GM15510 (cell line): ENCODE measurements around the gene CCDC158.

ENCODE experiments used
- POLR2A ChIP-seq: IDR thresholded peaks from 3 replicates; pipeline ENCODE4 v1.6.1; 2011; ENCODE audit warnings: borderline replicate concordance; ENCODE audit not compliant: insufficient read length; ENCODE audit errors: extremely low read depth

Gene CCDC158

DNA sequence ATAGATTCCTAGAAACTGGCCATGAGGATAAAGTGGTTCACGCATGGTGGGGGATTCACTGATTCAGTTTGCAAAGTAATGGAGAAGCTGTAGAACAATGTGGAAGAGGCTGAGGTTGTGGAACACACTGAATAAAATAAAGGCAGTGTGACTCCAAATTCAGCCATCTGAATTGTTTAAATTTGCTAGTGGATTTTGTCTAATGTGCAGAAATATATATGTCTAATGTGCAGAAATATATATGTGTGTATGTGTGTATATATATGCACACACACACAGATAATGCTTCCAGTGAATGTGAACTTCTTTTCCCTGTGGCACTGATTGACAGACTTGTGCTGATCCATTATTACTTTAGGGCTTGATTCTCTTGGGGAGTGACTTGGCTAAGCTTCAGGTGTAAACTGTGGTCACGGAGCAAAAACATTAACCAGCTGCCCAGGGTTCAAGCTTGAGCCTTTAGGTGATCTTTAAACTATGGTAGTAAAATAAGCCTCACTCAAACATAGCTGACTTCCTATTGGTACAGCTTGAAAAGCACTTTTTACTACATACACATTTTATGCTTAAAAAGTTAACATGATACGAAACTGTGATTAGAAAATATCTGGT, 110.9 kb downstream of the CCDC158 start:
- no peak for TF ChIP-seq POLR2A

DNA sequence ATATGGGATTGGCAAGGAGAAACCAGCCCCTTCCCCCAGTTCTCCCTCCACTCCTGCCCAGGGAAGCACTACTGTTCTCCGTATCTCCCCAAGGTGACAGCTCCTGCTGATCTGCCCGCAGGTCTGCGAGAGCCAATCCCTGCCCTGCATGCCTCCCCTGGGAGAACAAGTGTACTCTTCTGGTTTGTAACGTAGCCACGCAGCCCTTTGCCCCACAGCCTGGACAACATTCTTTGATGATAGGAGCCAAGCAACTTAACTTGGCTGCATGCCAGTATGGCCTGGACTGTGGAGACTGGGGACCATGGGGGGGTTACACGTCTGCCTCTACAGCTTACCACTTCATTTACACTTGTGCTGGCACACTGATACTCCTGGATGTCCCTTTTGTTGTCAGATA, 112.4 kb downstream of the CCDC158 start:
- no peak for TF ChIP-seq POLR2A

DNA sequence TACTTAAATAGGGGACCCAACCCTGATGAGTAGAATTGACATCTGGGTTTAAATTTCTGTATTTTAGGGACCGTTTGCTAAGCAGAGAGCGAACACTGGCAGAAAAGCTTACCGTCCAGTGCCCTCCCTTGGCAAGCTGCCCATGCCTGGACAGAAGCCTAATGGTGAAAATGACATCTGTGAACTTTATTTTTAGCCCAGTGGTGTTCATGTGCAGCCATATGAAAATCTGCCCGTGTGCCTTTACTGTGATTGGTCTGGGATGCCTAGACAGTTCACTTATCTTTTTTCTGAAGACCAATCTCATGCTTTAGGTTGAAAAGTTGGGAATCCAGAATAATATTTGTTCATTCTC, 113.3 kb downstream of the CCDC158 start:
- TF ChIP-seq POLR2A = no peak

DNA sequence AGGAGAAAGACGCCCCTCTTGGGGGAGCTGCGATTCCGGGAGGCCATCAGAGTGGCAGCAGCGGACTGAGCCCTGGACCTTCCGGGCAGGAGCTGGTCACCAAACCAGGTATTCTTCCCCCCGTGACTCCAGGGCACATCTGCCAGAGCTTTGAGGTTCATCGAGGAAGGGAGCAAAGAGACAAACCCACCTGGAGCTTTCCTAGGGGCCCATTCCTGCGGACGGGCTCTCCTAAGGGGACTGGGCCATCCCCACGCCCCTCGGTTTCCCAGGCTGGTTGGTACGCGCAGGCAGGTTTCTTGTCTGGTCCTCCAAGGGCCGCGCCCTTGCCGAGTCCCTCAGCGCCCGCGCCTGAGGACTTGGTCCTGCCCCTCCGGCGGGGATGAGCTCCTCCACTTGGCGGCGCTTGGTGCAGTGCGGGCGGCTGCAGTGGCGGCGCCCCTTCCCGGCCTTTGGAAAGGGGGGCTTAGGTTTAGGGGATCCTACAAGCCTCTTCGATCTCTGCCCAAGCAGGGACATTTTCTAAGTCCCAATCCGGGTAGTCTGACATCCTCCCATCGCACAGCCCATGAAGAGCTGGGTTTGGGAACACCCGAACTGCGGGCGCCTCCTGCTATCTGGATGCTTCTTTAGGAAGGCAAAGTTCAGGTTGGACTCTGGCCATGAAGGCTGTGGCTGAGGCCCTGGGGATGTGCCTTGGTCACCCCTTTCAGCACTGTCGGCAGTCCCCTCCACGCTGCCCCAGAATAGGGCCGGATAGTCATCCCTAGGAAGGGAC, 113.9 kb downstream of the CCDC158 start:
- TF ChIP-seq POLR2A = no peak

DNA sequence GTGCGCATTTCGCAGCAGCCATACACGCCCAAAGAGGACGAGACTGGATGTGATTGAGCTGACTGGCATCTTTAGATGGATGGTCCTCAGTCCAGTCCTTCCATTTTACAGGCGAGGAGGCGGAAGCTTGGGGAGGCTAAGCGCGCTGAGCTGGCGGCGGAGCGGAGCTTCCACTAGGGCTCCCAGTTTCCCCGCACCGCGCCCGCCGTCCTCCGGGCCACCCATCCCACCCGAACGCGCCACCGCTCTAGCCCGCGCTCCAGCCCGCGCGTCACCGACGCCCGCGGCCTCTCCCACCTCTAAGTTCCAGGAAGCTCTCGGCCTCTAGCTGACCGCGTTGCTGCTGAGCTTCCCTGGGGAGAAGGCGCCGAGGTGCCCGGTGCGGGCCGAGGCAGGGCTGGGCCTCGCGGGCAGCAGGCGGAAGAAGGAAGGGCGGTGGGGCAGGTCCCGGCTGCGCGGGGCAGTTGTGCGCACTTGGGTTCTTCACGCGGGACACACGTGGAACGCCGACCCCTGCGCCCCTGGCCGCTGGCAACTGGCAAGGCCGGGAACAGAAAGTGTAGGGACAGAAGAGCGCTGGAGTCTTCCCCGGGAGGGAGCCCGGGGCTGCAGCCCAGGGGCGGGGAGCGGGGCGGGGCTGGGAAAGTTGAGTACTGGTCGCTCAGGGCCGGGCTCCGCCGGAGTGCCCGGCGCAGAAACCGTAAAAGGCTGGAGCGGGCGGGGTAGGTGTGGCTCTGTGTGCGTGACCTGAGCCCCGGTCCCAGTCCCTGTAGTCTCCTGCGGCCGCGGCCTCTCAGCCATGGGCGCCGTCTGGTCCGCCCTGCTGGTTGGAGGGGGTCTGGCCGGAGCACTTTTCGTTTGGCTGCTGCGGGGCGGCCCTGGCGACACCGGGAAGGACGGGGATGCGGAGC, 114.7 kb downstream of the CCDC158 start, which contains the start of gene STBD1:
STBD1 (plus strand) TSS at position 763 of the 911 bp plus-strand sequence; CDS start at position 800, 37 bp downstream.
- no peak for TF ChIP-seq POLR2A

DNA sequence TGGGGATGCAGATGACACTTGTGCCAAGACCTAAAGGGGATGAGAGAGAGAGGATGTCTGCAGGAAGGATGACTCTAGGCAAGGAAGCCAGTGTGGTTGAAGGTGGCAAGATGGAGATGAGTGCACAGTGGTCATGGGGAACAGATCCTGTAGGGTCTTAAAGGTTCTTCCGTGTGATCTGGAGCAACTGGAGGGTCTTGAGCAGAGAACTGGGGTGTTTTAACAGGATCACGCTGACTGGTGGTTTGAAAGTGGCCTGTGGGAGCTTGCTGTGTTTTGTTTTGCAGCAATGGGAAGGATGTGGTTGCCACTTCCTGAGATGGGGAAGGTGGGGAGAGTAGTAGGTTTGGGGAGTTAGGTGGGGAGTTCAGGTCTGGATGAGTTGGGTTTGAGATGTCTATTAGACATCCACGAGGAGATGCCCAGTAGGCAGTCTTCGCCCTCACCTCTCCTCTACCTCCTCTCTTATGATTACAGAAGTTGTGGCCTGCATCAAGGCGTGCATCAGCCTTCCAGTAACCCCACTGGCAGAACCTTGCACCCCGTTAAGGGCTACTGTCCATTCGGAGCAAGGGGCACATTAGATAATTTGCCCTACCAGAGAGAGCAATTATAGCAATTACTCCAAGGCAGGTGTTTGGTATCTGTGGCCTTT, 115.8 kb downstream of the CCDC158 start:
- TF ChIP-seq POLR2A = no peak

DNA sequence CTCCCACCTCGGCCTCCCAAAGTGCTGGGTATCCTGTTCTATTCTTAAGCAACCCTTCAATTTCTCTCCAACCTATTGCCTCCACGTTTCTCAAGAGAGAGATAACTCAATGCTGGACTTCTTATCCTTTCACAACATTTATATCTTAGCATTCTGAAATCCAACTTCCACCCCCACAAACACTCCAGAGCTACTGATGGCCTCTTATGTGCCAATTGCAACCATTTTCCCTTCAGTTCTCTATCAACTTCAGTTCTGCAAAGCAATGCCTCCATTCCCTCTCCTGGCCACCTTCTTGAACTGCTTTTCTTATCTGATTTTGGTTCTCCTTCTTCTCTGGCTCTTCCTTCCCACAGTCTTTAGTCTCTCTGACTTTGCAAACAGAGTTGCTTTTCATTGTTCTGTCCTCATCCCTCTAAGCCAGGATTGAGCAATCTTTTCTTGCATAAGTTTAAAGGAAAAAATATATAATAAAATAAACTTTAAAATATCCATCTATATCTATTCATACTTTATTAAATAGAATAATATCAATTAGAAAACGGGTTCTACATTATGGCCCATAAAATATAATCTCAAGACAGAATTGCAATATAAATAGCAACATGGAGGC, 118.0 kb downstream of the CCDC158 start:
- no peak for TF ChIP-seq POLR2A

DNA sequence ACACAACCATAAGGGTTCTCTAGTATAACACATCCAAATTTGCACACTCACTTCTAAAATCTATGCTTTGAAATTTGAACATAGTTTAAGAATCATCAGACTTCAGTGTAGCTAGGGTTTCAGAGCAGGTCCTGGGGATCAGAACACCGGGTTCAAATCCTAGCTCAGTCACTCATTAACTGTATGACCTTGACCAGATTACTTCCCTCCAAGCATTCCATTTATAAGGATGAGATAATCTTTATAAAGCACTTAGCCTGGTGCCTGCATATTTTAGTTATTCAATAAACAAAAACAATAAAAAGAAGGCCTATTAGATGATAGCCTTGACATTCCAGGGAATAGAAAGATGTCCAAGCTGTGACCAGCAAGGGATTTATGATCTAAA, 119.2 kb downstream of the CCDC158 start:
- TF ChIP-seq POLR2A = no peak

DNA sequence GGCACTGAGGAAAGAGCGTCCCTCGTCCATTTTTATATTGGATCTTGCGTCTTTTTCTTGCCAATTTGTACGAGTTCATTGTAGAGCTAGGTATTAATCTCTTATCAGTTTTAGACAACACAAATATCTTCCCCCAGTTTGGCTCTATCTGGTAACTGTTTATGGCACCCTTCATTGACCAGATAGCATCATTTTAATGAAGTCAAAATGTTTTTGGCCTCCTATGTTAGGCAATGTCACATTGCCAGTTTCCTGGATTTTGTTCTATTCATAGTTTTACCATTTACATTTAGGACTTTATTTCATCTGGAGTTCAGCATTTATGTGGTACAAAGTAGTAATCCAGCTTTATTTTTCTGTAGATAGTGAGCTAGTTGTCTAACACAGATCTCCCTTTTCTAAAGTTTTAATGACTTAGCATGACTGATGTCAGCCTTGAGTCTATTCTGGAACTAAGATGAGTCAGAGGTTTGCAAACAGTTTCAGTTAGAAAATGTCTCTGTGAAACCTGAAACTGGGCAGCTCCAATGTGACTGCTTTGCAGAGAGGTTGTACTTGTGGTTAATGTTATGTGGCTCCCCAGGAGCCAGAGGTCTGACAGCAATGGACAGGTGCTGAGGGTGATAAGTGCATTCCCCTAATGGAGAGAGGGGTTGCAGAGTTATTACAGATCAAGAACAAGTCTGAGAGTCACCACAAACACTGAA, 119.7 kb downstream of the CCDC158 start:
- TF ChIP-seq POLR2A = no peak

DNA sequence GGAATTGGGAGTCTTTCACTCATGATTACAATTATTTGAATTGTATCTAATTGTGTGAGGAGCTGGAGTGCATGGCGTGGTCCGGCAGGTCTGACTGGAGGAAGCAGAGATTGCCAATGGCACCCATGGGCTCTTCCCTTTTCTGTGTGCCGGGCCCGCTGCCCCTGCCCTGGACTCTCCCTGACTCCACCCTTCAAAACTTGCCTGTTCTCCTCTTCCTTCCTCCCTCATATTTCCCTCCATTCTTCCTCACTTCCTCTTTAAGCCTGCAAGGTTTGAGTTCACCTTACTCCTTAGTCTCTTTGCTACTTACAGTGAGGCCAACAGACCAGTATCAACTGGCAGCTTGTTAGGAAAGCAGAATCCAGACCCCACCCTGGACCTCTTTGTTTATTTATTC, 120.9 kb downstream of the CCDC158 start:
- TF ChIP-seq POLR2A = no peak

DNA sequence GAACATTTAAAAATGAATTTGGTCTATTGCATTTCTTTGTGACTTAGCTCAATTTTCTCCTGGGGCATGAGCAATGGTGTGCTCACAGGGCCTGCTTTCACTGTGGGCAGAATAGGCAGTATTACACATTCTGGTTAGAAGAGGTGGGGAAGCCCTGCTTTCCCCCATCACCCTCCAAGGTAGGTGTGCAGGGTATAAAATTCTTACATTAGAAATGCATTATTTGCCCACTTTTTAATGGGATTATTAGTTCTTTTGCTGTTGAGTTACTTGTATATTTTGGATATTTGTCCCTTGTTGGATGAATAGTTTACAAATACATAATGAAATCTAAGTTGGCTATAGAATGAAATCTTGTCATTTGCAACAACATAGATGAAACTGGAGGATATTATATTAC, 122.7 kb downstream of the CCDC158 start:
- TF ChIP-seq POLR2A = no peak

DNA sequence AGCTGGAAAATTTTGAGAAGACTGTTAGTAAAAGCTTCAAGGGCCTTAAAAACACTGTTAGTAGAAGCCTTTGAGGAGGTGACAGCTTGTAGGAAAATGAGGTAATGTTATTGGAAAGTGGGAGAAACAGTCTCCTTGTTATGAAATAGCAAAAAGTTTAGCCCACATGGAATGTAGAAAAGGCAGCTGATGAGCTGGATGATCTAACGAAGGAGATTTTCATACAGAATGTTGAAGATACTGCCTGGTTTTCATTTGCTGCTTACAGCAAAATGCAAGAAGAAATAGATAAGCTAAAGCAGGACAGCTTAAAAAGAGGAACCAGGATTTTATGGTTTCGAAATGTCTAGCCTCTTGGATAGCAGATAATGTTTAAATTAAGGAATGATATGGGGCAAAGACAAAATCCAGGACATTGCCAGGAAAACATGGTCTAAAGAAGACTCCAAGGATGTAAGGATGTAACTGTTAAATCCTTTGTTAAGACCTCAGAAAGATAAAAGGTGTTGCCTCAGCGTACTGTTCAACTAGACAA, 124.6 kb downstream of the CCDC158 start:
- TF ChIP-seq POLR2A = no peak

DNA sequence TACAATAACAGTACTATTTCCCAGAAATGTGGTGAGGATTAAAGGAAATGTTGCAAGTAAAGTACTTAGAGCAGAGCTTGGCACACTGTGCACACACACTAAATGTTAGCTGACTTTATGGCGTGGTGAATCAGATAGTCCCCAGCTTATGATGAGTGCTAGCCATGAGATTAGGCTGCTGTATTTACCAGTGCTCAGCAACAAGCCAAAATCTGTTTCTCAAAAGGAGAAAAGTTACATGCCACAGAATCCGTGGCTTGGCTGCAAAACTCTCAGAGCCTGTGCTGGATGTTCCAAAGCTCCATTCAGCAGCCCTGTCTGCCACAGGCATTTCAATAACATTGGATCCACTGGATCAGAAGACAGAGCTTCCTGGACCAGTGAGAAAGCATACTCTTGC, 127.2 kb downstream of the CCDC158 start:
- TF ChIP-seq POLR2A = no peak

DNA sequence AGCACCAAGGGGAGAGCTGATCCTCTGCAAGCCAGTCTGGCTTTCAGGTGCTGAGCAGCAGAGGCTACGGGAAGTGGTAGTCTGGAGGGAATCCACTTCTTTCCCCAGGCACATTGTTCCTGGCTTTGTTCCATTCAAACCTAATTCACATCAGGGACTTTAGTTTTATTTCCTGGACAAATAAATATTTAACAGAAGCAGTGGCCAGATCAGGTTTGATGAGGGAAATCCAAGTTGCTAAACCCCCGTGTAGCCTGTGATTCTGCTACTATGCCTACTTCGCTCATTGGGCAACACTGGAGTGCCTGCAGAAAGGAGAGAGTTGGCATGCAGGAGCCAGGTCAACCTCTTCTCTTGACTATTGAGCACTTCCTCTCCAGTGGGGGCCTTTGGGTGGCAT, 128.2 kb downstream of the CCDC158 start:
- no peak for TF ChIP-seq POLR2A

DNA sequence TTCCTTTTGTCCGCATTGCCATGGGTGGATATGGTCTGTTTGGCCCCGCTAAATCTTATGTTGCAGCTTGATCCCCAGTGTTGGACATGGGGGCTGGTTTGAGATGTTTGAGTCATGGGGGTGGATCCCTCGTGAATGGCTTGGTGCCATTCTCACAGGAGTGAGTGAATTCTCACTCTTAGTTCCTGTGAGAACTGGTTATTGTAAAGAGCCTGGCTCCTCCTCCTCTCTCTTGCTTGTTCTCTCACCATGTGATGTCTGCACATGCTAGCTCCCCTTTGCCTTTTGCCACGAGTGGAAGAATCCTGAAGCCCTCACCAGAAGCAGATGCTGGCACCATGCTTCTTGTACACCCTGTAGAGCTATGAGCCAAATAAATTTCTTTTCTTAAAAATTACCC, 137.0 kb downstream of the CCDC158 start:
- TF ChIP-seq POLR2A = no peak
